ENCODE results near the gene COG5.

COG5 gene

DNA sequence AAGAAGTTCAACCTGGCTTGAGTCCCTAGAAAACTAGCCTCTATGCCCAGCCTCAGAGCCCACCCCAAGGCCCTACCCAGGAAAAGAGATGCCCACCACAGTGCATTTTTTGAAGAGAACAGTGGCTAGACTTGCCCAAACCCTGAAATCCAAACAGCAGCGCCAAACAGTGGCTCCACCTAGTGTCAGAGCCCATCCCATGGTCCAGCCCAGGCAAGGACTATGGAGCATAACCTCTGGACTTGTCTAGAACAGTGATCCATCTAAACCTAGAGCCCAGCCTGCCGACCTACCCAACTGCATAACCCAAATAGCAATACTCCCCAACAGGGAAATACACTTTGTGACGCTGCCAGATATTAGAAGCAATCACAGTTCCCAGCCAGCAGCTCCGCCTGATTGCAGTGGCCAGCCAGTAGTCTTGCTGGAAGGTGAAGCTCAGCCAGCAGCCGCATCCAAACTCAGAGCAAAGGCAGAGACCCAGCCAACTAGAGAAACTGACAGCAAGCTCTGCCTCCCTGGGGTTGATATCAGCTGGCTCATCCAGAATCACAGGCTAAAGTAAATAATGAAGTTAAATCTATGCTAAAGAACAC lies 350.4 kb downstream of the COG5 start:
- Histone ChIP-seq H3K4me3 (ENCODE audit: severe bottlenecking) (no peak overlapping the region), H3K9me3 (ENCODE audit: severe bottlenecking) (no peaks in the 10 kb centered on the region), H3K4me1 (ENCODE audit: insufficient read depth, poor library complexity, severe bottlenecking) (no peaks in the 10 kb centered on the region), H3K27me3 (ENCODE audit: insufficient read depth, poor library complexity, severe bottlenecking) (no peaks in the 10 kb centered on the region), H3K27ac (ENCODE audit: poor library complexity, severe bottlenecking) (no peak overlapping the region), H3K36me3 (ENCODE audit: low read depth) (0 out of 2 replicates have a peak, but pooled peaks cover 8% of the 10 kb centered on the region)
- no peak for ATAC-seq (ENCODE audit: low read depth)
- DNase-seq (ENCODE audit: low spot score), result no peak
- TF ChIP-seq, protein P1, sequence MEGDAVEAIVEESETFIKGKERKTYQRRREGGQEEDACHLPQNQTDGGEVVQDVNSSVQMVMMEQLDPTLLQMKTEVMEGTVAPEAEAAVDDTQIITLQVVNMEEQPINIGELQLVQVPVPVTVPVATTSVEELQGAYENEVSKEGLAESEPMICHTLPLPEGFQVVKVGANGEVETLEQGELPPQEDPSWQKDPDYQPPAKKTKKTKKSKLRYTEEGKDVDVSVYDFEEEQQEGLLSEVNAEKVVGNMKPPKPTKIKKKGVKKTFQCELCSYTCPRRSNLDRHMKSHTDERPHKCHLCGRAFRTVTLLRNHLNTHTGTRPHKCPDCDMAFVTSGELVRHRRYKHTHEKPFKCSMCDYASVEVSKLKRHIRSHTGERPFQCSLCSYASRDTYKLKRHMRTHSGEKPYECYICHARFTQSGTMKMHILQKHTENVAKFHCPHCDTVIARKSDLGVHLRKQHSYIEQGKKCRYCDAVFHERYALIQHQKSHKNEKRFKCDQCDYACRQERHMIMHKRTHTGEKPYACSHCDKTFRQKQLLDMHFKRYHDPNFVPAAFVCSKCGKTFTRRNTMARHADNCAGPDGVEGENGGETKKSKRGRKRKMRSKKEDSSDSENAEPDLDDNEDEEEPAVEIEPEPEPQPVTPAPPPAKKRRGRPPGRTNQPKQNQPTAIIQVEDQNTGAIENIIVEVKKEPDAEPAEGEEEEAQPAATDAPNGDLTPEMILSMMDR (IDR thresholded peaks at IDR 0.05; ENCODE audit: poor library complexity, severe bottlenecking), result no peak

DNA sequence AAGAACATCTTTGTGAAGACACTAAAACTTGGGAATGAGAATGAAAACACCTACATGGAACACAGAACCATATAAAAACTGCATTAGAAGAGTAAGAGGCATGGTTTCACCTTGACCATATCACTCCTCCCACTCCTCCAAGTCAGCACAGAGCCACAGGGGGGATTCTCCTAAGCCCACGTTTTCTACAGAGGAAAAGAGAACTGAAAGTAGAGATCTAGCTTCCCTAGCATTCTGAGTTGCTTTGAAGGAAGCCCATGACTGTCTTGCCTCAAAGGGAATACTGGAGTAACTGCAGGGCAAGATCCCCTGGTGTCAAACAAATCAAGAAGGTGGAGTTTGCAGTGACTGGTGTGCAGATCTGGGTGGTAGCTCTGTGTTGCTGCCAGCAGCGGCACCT lies 351.0 kb downstream of the COG5 start:
- no peak overlapping the region for H3K4me3 ChIP-seq (ENCODE audit: severe bottlenecking)
- 0 out of 2 replicates have a peak, but pooled peaks cover 8% of the 10 kb centered on the region for H3K36me3 ChIP-seq (ENCODE audit: low read depth)
- H3K27ac ChIP-seq (ENCODE audit: poor library complexity, severe bottlenecking), result no peak overlapping the region
- TF ChIP-seq, protein P1 (IDR thresholded peaks at IDR 0.05; ENCODE audit: poor library complexity, severe bottlenecking), result no peak
- DNase-seq (ENCODE audit: low spot score), result no peak
- no peaks in the 10 kb centered on the region for H3K4me1 ChIP-seq (ENCODE audit: insufficient read depth, poor library complexity, severe bottlenecking)
- H3K27me3 ChIP-seq (ENCODE audit: insufficient read depth, poor library complexity, severe bottlenecking), result no peaks in the 10 kb centered on the region
- no peak for ATAC-seq (ENCODE audit: low read depth)
- H3K9me3 ChIP-seq (ENCODE audit: severe bottlenecking), result no peaks in the 10 kb centered on the region

DNA sequence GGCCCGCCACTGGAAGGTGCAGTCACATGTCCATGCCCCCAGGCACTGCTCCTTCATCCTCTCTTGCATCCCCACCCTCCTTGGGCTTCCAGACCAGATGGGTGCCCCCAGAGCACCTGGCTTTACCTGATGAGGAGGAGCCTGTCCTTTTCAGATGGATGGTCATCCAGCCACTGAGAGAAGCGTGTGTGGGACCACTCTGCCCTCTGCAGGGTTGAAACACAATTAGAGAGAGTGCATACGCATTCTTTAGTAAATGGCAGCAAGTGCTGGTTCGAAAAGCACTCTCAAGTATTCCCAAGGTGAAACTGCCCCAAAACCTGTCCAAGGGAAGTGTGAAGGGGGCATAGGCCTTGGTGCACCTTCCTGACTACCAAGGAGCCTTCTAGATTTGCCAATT lies 353.3 kb downstream of the COG5 start:
- H3K4me1 ChIP-seq (ENCODE audit: insufficient read depth, poor library complexity, severe bottlenecking), result no peaks in the 10 kb centered on the region
- H3K27ac ChIP-seq (ENCODE audit: poor library complexity, severe bottlenecking), result no peak overlapping the region
- TF ChIP-seq, protein P1 (IDR thresholded peaks at IDR 0.05; ENCODE audit: poor library complexity, severe bottlenecking), result no peak
- H3K4me3 ChIP-seq (ENCODE audit: severe bottlenecking), result no peak overlapping the region
- H3K36me3 ChIP-seq (ENCODE audit: low read depth), result peaks cover 9% of the 10 kb centered on the region; the same call in 1 of the 2 replicates
- DNase-seq (ENCODE audit: low spot score), result no peak
- H3K9me3 ChIP-seq (ENCODE audit: severe bottlenecking), result no peaks in the 10 kb centered on the region
- no peak for ATAC-seq (ENCODE audit: low read depth)
- H3K27me3 ChIP-seq (ENCODE audit: insufficient read depth, poor library complexity, severe bottlenecking), result no peaks in the 10 kb centered on the region

DNA sequence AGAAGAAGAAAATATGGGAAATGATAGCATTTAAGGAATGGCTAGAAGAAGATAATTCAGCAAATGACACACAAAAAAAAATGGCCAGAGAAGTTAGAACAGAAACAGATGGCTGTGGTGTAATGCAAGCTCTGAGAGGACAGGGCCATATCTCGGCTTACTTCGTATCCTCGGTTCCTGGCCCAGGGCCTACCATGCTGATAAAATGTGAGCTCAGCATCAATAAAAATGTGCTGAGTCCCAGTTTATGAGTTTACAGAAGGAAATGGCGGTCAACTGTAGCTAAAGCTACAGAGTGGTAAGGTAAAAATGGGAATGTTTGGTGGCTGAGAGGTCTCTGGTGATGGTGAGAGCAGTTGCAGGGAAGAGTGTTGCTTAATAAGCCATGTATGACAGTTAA lies 354.2 kb downstream of the COG5 start:
- Histone ChIP-seq H3K27ac (ENCODE audit: poor library complexity, severe bottlenecking) (no peak overlapping the region), H3K4me3 (ENCODE audit: severe bottlenecking) (no peak overlapping the region), H3K36me3 (ENCODE audit: low read depth) (peaks cover 9% of the 10 kb centered on the region; the same call in 1 of the 2 replicates), H3K4me1 (ENCODE audit: insufficient read depth, poor library complexity, severe bottlenecking) (no peaks in the 10 kb centered on the region), H3K27me3 (ENCODE audit: insufficient read depth, poor library complexity, severe bottlenecking) (no peaks in the 10 kb centered on the region), H3K9me3 (ENCODE audit: severe bottlenecking) (no peaks in the 10 kb centered on the region)
- DNase-seq (ENCODE audit: low spot score), result no peak
- ATAC-seq (ENCODE audit: low read depth), result no peak
- TF ChIP-seq, protein P1 (IDR thresholded peaks at IDR 0.05; ENCODE audit: poor library complexity, severe bottlenecking), result no peak

DNA sequence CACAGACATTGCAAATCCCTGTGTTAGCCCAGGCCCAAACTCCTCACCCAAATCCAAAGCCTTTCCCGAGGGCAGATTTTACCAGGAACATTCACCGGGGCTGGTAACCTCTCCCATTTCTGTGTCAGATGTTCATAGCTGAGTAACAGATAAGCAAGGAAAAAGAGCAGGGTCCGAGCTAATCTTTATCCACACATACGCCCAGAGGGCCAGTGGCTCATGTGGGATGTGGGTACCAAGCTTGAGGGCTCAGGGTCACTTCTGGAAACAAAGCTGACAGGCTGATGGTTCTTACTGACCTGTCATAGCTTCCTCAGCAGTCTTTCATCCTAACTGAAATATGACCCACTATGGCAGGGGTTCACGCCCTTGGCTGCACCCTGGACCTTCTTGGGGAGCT lies 355.2 kb downstream of the COG5 start:
- no peaks in the 10 kb centered on the region for H3K9me3 ChIP-seq (ENCODE audit: severe bottlenecking)
- ATAC-seq (ENCODE audit: low read depth) (no peak), DNase-seq (ENCODE audit: low spot score) (no peak)
- H3K4me3 ChIP-seq (ENCODE audit: severe bottlenecking), result no peak overlapping the region
- H3K27me3 ChIP-seq (ENCODE audit: insufficient read depth, poor library complexity, severe bottlenecking), result no peaks in the 10 kb centered on the region
- TF ChIP-seq, protein P1 (IDR thresholded peaks at IDR 0.05; ENCODE audit: poor library complexity, severe bottlenecking), result no peak
- H3K36me3 ChIP-seq (ENCODE audit: low read depth), result peaks cover 16% of the 10 kb centered on the region
- no peaks in the 10 kb centered on the region for H3K4me1 ChIP-seq (ENCODE audit: insufficient read depth, poor library complexity, severe bottlenecking)
- no peak overlapping the region for H3K27ac ChIP-seq (ENCODE audit: poor library complexity, severe bottlenecking)
